DND-41 (cell line): ENCODE measurements around the gene ZNRF2.

Experiments
- ATAC-seq: fragments of 200-7000 bp; cut with Tn5 transposase; 3 replicates; pipeline ENCODE4 v1.9.1; 2021; ENCODE audit warnings: low read depth; ENCODE audit not compliant: insufficient read depth
- DNase-seq: peaks from one replicate; pipeline ENCODE4 v3.0.0-alpha.2; 2020
- H2AFZ ChIP-seq: 2 replicates; pipeline ENCODE4 v1.6.0; 2012; ENCODE audit warnings: low read depth, low read length
- H3K27ac ChIP-seq: 2 replicates; pipeline ENCODE4 v1.5.1; 2012; ENCODE audit warnings: low read length, inconsistent platforms
- H3K27me3 ChIP-seq: fragments of 200-600 bp; sonication (generic); 2 replicates; pipeline ENCODE4 v1.6.0; 2012; ENCODE audit warnings: low read length, mild to moderate bottlenecking, inconsistent platforms; ENCODE audit not compliant: insufficient read depth, poor library complexity
- H3K36me3 ChIP-seq: 2 replicates; pipeline ENCODE4 v1.5.1; 2012; ENCODE audit warnings: low read length, inconsistent platforms; ENCODE audit not compliant: insufficient read depth
- H3K4me1 ChIP-seq: 2 replicates; pipeline ENCODE4 v1.5.1; 2012; ENCODE audit warnings: mild to moderate bottlenecking, low read length; ENCODE audit not compliant: insufficient read depth
- H3K4me2 ChIP-seq: 2 replicates; pipeline ENCODE4 v1.6.0; 2012; ENCODE audit warnings: mild to moderate bottlenecking, moderate library complexity, low read length, inconsistent platforms; ENCODE audit not compliant: insufficient read depth
- H3K4me3 ChIP-seq, 2 experiments: fragments of 200-600 bp in 1 of 2; shearing (Covaris generic) in 1 of 2; 2 replicates each; pipeline ENCODE4 v1.5.1; 2012 to 2016; ENCODE audit warnings: inconsistent platforms in 2 of 2, low read length in 2 of 2, mild to moderate bottlenecking in 2 of 2, low read depth in 1 of 2, moderate library complexity in 1 of 2
- H3K79me2 ChIP-seq: 2 replicates; pipeline ENCODE4 v1.6.0; 2012; ENCODE audit warnings: low read length, inconsistent platforms; ENCODE audit not compliant: insufficient read depth
- H3K9ac ChIP-seq: 2 replicates; pipeline ENCODE4 v1.6.0; 2012; ENCODE audit warnings: low read depth, mild to moderate bottlenecking, inconsistent platforms, low read length, moderate library complexity
- H3K9me3 ChIP-seq: 2 replicates; pipeline ENCODE4 v1.5.1; 2012; ENCODE audit warnings: low read length, moderate library complexity, mild to moderate bottlenecking, inconsistent platforms; ENCODE audit not compliant: insufficient read depth, severe bottlenecking
- H4K20me1 ChIP-seq: 2 replicates; pipeline ENCODE4 v1.6.0; 2012; ENCODE audit warnings: low read length; ENCODE audit not compliant: insufficient read depth
- EZH2 ChIP-seq: IDR thresholded peaks from 3 replicates; pipeline ENCODE4 v1.6.1; 2012; ENCODE audit warnings: borderline replicate concordance, low read depth, mild to moderate bottlenecking, moderate library complexity, low read length, inconsistent platforms; ENCODE audit not compliant: severe bottlenecking
- TF ChIP-seq, protein P1 (sequence below): IDR thresholded peaks from 2 replicates; pipeline ENCODE4 v1.5.1; 2012; ENCODE audit warnings: borderline replicate concordance, low read length, moderate library complexity, mild to moderate bottlenecking; ENCODE audit not compliant: poor library complexity, severe bottlenecking; ENCODE audit errors: extremely low read depth

Gene ZNRF2

DNA sequence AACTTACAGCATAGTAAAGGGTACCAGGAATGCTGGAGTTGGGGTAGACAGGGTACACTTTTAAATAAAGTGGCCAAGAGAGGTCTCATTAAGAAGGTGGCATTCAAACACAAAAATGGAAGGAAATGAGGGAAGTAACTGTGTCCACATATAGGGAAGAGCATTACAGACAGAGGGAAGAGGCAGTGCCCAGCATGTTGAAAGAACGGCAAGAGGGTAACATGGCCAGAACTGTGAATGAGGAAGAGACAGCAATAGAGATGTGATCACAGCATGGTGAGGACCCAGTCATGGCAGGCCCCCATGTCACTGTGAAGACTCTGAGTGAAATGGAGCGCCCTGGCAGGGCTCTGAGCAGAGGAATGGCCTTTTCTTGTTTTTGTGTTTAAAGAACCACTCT, 35.1 kb upstream of the ZNRF2 start:
- H3K9ac ChIP-seq = no peak overlapping the region
- H4K20me1 ChIP-seq = 0 out of 2 replicates have a peak, but pooled peaks cover 2% of the 10 kb centered on the region
- H3K4me1 ChIP-seq = no peaks in the 10 kb centered on the region
- H3K27me3 ChIP-seq = no peaks in the 10 kb centered on the region
- no peaks in the 10 kb centered on the region for H3K9me3 ChIP-seq
- DNase-seq (no peak), ATAC-seq (no peak)
- no peaks in the 10 kb centered on the region for H3K36me3 ChIP-seq
- no peak overlapping the region for H2AFZ ChIP-seq
- TF ChIP-seq, protein P1, sequence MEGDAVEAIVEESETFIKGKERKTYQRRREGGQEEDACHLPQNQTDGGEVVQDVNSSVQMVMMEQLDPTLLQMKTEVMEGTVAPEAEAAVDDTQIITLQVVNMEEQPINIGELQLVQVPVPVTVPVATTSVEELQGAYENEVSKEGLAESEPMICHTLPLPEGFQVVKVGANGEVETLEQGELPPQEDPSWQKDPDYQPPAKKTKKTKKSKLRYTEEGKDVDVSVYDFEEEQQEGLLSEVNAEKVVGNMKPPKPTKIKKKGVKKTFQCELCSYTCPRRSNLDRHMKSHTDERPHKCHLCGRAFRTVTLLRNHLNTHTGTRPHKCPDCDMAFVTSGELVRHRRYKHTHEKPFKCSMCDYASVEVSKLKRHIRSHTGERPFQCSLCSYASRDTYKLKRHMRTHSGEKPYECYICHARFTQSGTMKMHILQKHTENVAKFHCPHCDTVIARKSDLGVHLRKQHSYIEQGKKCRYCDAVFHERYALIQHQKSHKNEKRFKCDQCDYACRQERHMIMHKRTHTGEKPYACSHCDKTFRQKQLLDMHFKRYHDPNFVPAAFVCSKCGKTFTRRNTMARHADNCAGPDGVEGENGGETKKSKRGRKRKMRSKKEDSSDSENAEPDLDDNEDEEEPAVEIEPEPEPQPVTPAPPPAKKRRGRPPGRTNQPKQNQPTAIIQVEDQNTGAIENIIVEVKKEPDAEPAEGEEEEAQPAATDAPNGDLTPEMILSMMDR = no peak
- H3K4me3 ChIP-seq = no peak overlapping the region
- no peaks in the 10 kb centered on the region for H3K79me2 ChIP-seq
- H3K4me2 ChIP-seq = no peak overlapping the region
- H3K27ac ChIP-seq = no peak overlapping the region

DNA sequence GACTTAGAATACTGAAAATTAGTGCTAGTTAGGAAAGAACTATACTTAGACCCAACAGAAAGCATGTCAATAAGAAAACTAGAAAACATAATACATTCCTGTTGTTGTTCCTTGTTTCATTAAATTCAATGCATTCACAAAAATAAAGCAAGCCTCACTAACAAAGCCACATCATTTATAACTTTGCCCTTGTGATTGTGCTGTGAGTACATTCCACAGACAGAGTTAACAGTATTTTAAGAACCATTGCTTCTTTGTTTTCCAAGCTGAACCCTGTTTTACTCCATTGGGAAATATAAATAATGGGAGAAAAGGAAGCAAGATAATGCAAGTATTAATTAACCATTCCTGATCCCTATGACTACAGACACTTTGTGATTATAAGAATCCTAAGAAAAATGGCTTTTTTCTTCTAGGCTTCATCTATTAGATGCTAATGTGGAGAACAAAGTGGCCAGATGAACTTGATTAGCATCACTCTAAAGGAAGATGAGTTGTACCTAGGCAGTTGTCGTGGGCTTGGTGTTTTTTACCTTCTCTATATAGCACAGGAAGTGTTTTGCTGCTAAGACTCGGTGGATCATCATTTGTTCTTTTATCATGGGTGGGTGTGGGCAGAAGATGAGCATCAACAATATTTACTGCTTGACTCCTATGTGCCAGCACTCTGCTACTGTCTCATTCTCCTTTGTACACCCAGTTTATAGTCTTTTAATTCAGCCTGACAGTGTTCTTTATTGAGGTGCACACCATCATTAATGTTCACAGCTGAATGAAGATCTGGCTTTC, 34.2 kb upstream of the ZNRF2 start:
- no peak overlapping the region for H3K4me2 ChIP-seq
- H3K4me1 ChIP-seq = no peaks in the 10 kb centered on the region
- H3K27me3 ChIP-seq = peaks cover 5% of the 10 kb centered on the region
- H3K4me3 ChIP-seq = no peak overlapping the region
- H2AFZ ChIP-seq = no peak overlapping the region
- TF ChIP-seq, protein P1 = no peak
- TF ChIP-seq EZH2 = no peak
- H3K27ac ChIP-seq = no peak overlapping the region
- DNase-seq (no peak), ATAC-seq (no peak)
- no peaks in the 10 kb centered on the region for H3K79me2 ChIP-seq
- no peaks in the 10 kb centered on the region for H3K36me3 ChIP-seq
- H3K9ac ChIP-seq = no peak overlapping the region
- 0 out of 2 replicates have a peak, but pooled peaks cover 2% of the 10 kb centered on the region for H4K20me1 ChIP-seq
- no peaks in the 10 kb centered on the region for H3K9me3 ChIP-seq

DNA sequence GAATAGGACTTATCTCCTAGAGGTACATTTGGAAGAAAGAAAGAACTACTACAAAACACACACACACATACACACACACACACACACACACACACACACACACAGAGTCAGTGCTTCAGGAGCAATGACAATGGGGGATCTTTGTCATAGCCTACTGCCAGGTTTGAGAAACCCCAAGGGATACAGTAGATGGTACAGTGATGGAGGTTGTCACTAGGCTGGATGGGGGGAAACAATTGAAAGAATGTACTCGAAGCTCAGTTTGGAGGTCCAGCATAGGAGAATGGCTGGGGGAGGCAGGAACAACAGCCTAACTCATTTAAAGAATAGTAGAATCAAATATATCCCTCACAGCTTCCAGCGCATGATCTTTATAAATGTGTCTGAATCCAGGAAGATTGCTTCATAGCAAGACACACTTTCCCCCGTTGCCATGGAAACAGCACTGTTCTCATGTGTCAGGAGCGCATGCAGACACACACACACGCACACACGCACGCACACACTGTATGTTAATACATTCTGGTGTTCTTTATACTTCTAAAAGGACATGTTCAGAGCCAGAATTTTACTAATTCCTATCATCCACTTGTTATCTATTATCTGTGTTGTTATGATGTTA, 32.6 kb upstream of the ZNRF2 start:
- DNase-seq = no peak
- H4K20me1 ChIP-seq = no peaks in the 10 kb centered on the region
- H3K27ac ChIP-seq = no peak overlapping the region
- no peak for ATAC-seq
- H3K4me3 ChIP-seq = no peak overlapping the region
- no peak overlapping the region for H3K9ac ChIP-seq
- H3K36me3 ChIP-seq = no peaks in the 10 kb centered on the region
- H3K4me2 ChIP-seq = no peak overlapping the region
- H3K9me3 ChIP-seq = no peaks in the 10 kb centered on the region
- no peaks in the 10 kb centered on the region for H3K79me2 ChIP-seq
- H3K4me1 ChIP-seq = no peaks in the 10 kb centered on the region
- peaks cover 5% of the 10 kb centered on the region for H3K27me3 ChIP-seq
- no peak for TF ChIP-seq EZH2
- TF ChIP-seq, protein P1 = no peak
- no peak overlapping the region for H2AFZ ChIP-seq
